Testis (tissue), 3 donors: ENCODE results near the gene TCTN2. TPM values are rescaled to one million over a fixed set of nuclear protein-coding genes. Genes with fewer than 3 reads are reported as not detected.

Source experiments
- DNase-seq: peaks from one replicate; pipeline ENCODE4 v3.0.0-alpha.2; 2019
- H3K27ac ChIP-seq, 2 donors: fragments of 200-600 bp; sonication (generic); one replicate each; pipeline ENCODE4 v1.5.1; 2019
- H3K27me3 ChIP-seq: fragments of 200-600 bp; sonication (generic); one replicate; pipeline ENCODE4 v1.5.1; 2019
- H3K36me3 ChIP-seq: fragments of 200-600 bp; sonication (generic); one replicate; pipeline ENCODE4 v1.5.1; 2017; ENCODE audit warnings: low read depth; ENCODE audit errors: missing control alignments
- H3K4me1 ChIP-seq: fragments of 200-600 bp; sonication (generic); one replicate; pipeline ENCODE4 v1.5.1; 2019
- H3K4me3 ChIP-seq, 2 donors: fragments of 200-600 bp; sonication (generic); one replicate each; pipeline ENCODE4 v1.5.1; 2017 to 2019
- H3K9me3 ChIP-seq: fragments of 200-600 bp; sonication (generic); one replicate; pipeline ENCODE4 v1.5.1; 2017
- CTCF ChIP-seq, 3 experiments: fragments of 450-650 bp in 2 of 3; fragments of 200-600 bp in 1 of 3; sonication (generic) in 1 of 3; IDR thresholded peaks; one replicate each; pipeline ENCODE4 v1.5.1; 2016 to 2019; ENCODE audit warnings: antibody characterized with exemption in 3 of 3, mild to moderate bottlenecking in 2 of 3, moderate library complexity in 1 of 3
- POLR2A ChIP-seq: fragments of 450-650 bp; IDR thresholded peaks from one replicate; pipeline ENCODE4 v1.6.1; 2017; ENCODE audit warnings: antibody characterized with exemption, mild to moderate bottlenecking, moderate library complexity
- WGBS, 2 donors: methylation state at CpG; one replicate each; pipeline ENCODE4 v1.1.5; 2018; 5-methylcytosine and 5-hydroxymethylcytosine counted together
- intact Hi-C: fragments of 100-400 bp; cut with DNase I; formaldehyde crosslinking; loops from one replicate; pipeline ENCODE4 v1.15.1; 2023; ENCODE audit warnings: low total_unique reads
- polyA plus RNA-seq: library from polyadenylated mRNA; stranded (reverse); fragments of 350-450 nt; fragmentation: Illumina TruSeq; extraction: RNeasy Lipid Tissue Mini Kit (QIAGEN cat#74804); gene quantifications from one replicate; pipeline ENCODE4 v1.2.3, GENCODE V29; 2014; ENCODE audit warnings: low read depth, low replicate concordance; ENCODE audit not compliant: insufficient read depth
- total RNA-seq, 2 donors: library from RNA; depleted of rRNA; stranded (reverse); fragments of >200 nt; gene quantifications; one replicate each; pipeline ENCODE4 v1.2.3, GENCODE V29; 2016

Gene TCTN2
- total and polyA plus RNA-seq, 3 donors from 2014 or later, result 15.1 to 22.7 (median 22.7) TPM

- intact Hi-C loops, result no loop called here
- no peaks in the 10 kb centered on the region for H3K9me3 ChIP-seq
- no peak for TF ChIP-seq CTCF (IDR thresholded peaks at IDR 0.05)
- no peak for TF ChIP-seq POLR2A
- no peaks in the 10 kb centered on the region for H3K27me3 ChIP-seq
- H3K4me1 ChIP-seq, result peaks cover 17% of the 10 kb centered on the region
- H3K36me3 ChIP-seq, result no peaks in the 10 kb centered on the region
- no peak overlapping the region for H3K4me3 ChIP-seq
- no peak for DNase-seq
- H3K27ac ChIP-seq, result no peak overlapping the region
- WGBS, 2 donors, result 46 to 63% methylated on average over 2 of the region's 2 CpGs
These were observed 44.3 kb downstream of the TCTN2 start for GRCh38 chr12:123715195-123715594.

- Histone ChIP-seq H3K4me1 (peaks cover 17% of the 10 kb centered on the region), H3K9me3 (no peaks in the 10 kb centered on the region), H3K27ac (no peak overlapping the region), H3K4me3 (no peak overlapping the region), H3K27me3 (no peaks in the 10 kb centered on the region), H3K36me3 (no peaks in the 10 kb centered on the region)
- 92 to 93% methylated on average over 3 of the region's 3 CpGs for WGBS, 2 donors
- intact Hi-C loops, result no loop called here
- TF ChIP-seq POLR2A, result no peak
- no peak for TF ChIP-seq CTCF (IDR thresholded peaks at IDR 0.05)
- DNase-seq, result no peak
These were observed 46.4 kb downstream of the TCTN2 start for GRCh38 chr12:123717350-123717749.

GRCh38 chr12:123720141-123720814, 49.4 kb downstream of the TCTN2 start:
- DNase-seq, result no peak
- WGBS, 2 donors, result 90 to 94% methylated on average over 5 of the region's 5 CpGs
- no peaks in the 10 kb centered on the region for H3K36me3 ChIP-seq
- no peak overlapping the region for H3K4me3 ChIP-seq
- H3K4me1 ChIP-seq, result no peaks in the 10 kb centered on the region
- no peaks in the 10 kb centered on the region for H3K9me3 ChIP-seq
- H3K27ac ChIP-seq, result no peak overlapping the region
- H3K27me3 ChIP-seq, result no peaks in the 10 kb centered on the region
- intact Hi-C loops, result no loop called here
- TF ChIP-seq CTCF (IDR thresholded peaks at IDR 0.05), result no peak
- no peak for TF ChIP-seq POLR2A

GRCh38 chr12:123721245-123721644, 50.3 kb downstream of the TCTN2 start:
- no peak for TF ChIP-seq CTCF (IDR thresholded peaks at IDR 0.05)
- no peak for TF ChIP-seq POLR2A
- no peak for DNase-seq
- intact Hi-C loops, result no loop called here
- WGBS, 2 donors, result 90 to 95% methylated on average over 2 of the region's 2 CpGs
- Histone ChIP-seq H3K27ac (no peak overlapping the region), H3K9me3 (no peaks in the 10 kb centered on the region), H3K36me3 (no peaks in the 10 kb centered on the region), H3K4me3 (no peak overlapping the region), H3K4me1 (no peaks in the 10 kb centered on the region), H3K27me3 (no peaks in the 10 kb centered on the region)

- 93 to 94% methylated on average over 8 of the region's 8 CpGs for WGBS, 2 donors
- no peaks in the 10 kb centered on the region for H3K36me3 ChIP-seq
These were observed 52.1 kb downstream of the TCTN2 start for GRCh38 chr12:123723011-123723410.

More at GRCh38 chr12:123723011-123723410, 52.1 kb downstream of the TCTN2 start:
- Histone ChIP-seq H3K4me3 (no peak overlapping the region), H3K27me3 (no peaks in the 10 kb centered on the region), H3K27ac (no peak overlapping the region), H3K4me1 (no peaks in the 10 kb centered on the region), H3K9me3 (no peaks in the 10 kb centered on the region)
- intact Hi-C loops, result no loop called here
- no peak for DNase-seq
- TF ChIP-seq CTCF (IDR thresholded peaks at IDR 0.05), result no peak
- no peak for TF ChIP-seq POLR2A
